ENCODE measurements around the gene PCDHGC3. TPM values are rescaled to one million over a fixed set of nuclear protein-coding genes. Genes with fewer than 3 reads are reported as not detected.

Gene PCDHGC3
- total RNA-seq, 1 experiment from 2014 or later: 1.2 TPM

DNA sequence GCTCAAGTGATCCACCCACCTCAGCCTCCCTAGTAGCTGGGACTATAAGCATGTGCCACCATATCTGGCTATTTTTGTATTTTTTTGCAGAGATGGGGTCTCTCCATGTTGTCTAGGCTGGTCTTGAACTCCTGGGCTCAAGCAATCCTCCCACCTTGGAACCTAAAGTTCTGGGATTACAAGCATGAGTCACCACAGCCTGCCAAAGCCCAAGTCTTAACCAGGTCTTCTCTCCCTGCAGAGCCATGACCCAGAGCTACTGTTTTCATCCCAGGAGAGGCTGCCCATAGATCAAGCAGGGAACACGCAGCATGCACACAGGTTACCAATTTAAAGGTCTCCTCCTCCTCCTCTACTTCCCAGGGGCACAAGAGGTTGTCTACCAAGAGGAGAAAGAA lies 42.9 kb downstream of the PCDHGC3 start:
- Histone ChIP-seq H3K4me3 (replicated peaks in 1 of 2; ENCODE audit: low read depth in 1 of 2, low read length in 2 of 2) (no peak overlapping the region), H3K36me3 (ENCODE audit: control insufficient read depth in 1 of 2, insufficient read depth in 2 of 2, low read length in 2 of 2) (peaks cover 6 to 44% of the 10 kb centered on the region in 2 experiments; a peak in 2 of 4 replicates), H4K20me1 (ENCODE audit: insufficient read depth) (no peaks in the 10 kb centered on the region), H3K79me2 (ENCODE audit: insufficient read depth, low read length) (peaks cover 9% of the 10 kb centered on the region; the same call in 1 of the 2 replicates), H3K9ac (ENCODE audit: low read length) (no peak overlapping the region), H3K27me3 (ENCODE audit: insufficient read depth, low read length) (no peaks in the 10 kb centered on the region), H2AFZ (ENCODE audit: low read depth, low read length, poor library complexity, severe bottlenecking) (no peak overlapping the region), H3K27ac (ENCODE audit: low read depth, low read length) (no peak overlapping the region), H3K4me2 (ENCODE audit: low read length) (no peak overlapping the region), H3K4me1 (ENCODE audit: control insufficient read depth in 1 of 2, insufficient read depth in 2 of 2, low read length in 2 of 2) (peaks cover 36 to 61% of the 10 kb centered on the region in 2 experiments), H3K9me2 (ENCODE audit: insufficient read depth) (no peaks in the 10 kb centered on the region), H3K9me3 (ENCODE audit: control insufficient read depth in 1 of 2, insufficient read depth in 1 of 2, low read depth in 1 of 2, low read length in 2 of 2) (no peaks in the 10 kb centered on the region)
- no peak for ATAC-seq
- ChIA-PET CTCF (no interaction called here), RAD21 (ENCODE audit: low non-redundant PET in 1 of 2, low total read pairs in 2 of 2, uncharacterized antibody in 2 of 2, unreplicated experiment in 2 of 2) (no interaction called here), POLR2A (no interaction called here)
- TF ChIP-seq, protein P1, sequence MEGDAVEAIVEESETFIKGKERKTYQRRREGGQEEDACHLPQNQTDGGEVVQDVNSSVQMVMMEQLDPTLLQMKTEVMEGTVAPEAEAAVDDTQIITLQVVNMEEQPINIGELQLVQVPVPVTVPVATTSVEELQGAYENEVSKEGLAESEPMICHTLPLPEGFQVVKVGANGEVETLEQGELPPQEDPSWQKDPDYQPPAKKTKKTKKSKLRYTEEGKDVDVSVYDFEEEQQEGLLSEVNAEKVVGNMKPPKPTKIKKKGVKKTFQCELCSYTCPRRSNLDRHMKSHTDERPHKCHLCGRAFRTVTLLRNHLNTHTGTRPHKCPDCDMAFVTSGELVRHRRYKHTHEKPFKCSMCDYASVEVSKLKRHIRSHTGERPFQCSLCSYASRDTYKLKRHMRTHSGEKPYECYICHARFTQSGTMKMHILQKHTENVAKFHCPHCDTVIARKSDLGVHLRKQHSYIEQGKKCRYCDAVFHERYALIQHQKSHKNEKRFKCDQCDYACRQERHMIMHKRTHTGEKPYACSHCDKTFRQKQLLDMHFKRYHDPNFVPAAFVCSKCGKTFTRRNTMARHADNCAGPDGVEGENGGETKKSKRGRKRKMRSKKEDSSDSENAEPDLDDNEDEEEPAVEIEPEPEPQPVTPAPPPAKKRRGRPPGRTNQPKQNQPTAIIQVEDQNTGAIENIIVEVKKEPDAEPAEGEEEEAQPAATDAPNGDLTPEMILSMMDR (IDR thresholded peaks at IDR 0.05 in 2 of 3, conservative IDR thresholded peaks at IDR 0.05 in 1 of 3; ENCODE audit: borderline replicate concordance in 1 of 3, insufficient read depth in 1 of 3, low read depth in 2 of 3, low read length in 2 of 3): no peak
- TF ChIP-seq, protein P2, sequence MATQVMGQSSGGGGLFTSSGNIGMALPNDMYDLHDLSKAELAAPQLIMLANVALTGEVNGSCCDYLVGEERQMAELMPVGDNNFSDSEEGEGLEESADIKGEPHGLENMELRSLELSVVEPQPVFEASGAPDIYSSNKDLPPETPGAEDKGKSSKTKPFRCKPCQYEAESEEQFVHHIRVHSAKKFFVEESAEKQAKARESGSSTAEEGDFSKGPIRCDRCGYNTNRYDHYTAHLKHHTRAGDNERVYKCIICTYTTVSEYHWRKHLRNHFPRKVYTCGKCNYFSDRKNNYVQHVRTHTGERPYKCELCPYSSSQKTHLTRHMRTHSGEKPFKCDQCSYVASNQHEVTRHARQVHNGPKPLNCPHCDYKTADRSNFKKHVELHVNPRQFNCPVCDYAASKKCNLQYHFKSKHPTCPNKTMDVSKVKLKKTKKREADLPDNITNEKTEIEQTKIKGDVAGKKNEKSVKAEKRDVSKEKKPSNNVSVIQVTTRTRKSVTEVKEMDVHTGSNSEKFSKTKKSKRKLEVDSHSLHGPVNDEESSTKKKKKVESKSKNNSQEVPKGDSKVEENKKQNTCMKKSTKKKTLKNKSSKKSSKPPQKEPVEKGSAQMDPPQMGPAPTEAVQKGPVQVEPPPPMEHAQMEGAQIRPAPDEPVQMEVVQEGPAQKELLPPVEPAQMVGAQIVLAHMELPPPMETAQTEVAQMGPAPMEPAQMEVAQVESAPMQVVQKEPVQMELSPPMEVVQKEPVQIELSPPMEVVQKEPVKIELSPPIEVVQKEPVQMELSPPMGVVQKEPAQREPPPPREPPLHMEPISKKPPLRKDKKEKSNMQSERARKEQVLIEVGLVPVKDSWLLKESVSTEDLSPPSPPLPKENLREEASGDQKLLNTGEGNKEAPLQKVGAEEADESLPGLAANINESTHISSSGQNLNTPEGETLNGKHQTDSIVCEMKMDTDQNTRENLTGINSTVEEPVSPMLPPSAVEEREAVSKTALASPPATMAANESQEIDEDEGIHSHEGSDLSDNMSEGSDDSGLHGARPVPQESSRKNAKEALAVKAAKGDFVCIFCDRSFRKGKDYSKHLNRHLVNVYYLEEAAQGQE (IDR thresholded peaks at IDR 0.05; ENCODE audit: low read depth): no peak
- TF ChIP-seq EGR1 (IDR thresholded peaks at IDR 0.05; ENCODE audit: low read depth) (no peak), ZNF274 (IDR thresholded peaks at IDR 0.05; ENCODE audit: low read depth, low read length) (no peak), CBX3 (IDR thresholded peaks at IDR 0.05; ENCODE audit: low read depth) (no peak), RAD21 (IDR thresholded peaks at IDR 0.05; ENCODE audit: low read depth) (no peak), CEBPB (IDR thresholded peaks at IDR 0.05; ENCODE audit: low read depth) (no peak), ELF1 (IDR thresholded peaks at IDR 0.05; ENCODE audit: borderline replicate concordance, low read depth) (no peak)
- intact Hi-C loops (cut with micrococcal nuclease): loop anchor here (5.0 kb wide), 1 partner anchor 791 kb away; no protein-coding TSS in a partner anchor
- no peak for DNase-seq (ENCODE audit: low read depth, low spot score)
- no TSS peak for BruUV-seq (replicated peaks)
